HepG2 (cell line): ENCODE measurements around the gene RAPH1.
"Not testable (repeated sequence)": the region's sequence is repeated elsewhere in the genome, so short reads cannot be mapped to it uniquely, and the experiment has no call there.

ENCODE experiments used
- CC2D1A ChIP-seq: sonication (generic); formaldehyde crosslinking; IDR thresholded peaks from 2 replicates; pipeline ENCODE4 v1.8.1; 2023; ENCODE audit warnings: mild to moderate bottlenecking, missing genetic modification reagents
- HDAC6 ChIP-seq: fragments of 200-600 bp; sonication (generic); IDR thresholded peaks from 2 replicates; pipeline ENCODE4 v1.7.0; 2017; ENCODE audit warnings: mild to moderate bottlenecking, antibody characterized with exemption, low read length, low read depth
- JUN ChIP-seq: sonication (generic); formaldehyde crosslinking; IDR thresholded peaks from 2 replicates; pipeline ENCODE4 v1.4.0; 2020; ENCODE audit warnings: mild to moderate bottlenecking, missing genetic modification reagents
- POLR2A ChIP-seq, 2 experiments: IDR thresholded peaks; 2 replicates each; pipeline ENCODE4 v1.6.1; 2011; ENCODE audit warnings: low read depth in 2 of 2, low read length in 2 of 2, mild to moderate bottlenecking in 1 of 2, moderate library complexity in 1 of 2; ENCODE audit not compliant: insufficient read depth in 1 of 2
- POLR2AphosphoS2 ChIP-seq: IDR thresholded peaks from 2 replicates; pipeline ENCODE4 v1.6.1; 2011; ENCODE audit warnings: low read depth, low read length, improper control_type of control experiment
- SOX6 ChIP-seq, 2 experiments: fragments of 450-650 bp in 1 of 2; sonication (generic) in 1 of 2; formaldehyde crosslinking in 1 of 2; IDR thresholded peaks; 2 replicates each; pipeline versions ENCODE4 v1.4.0 to v1.6.1; 2017 to 2020; ENCODE audit warnings: antibody characterized with exemption in 1 of 2, mild to moderate bottlenecking in 1 of 2, missing genetic modification reagents in 1 of 2
- ZNF629 ChIP-seq: sonication (generic); formaldehyde crosslinking; conservative IDR thresholded peaks from 2 replicates; pipeline ENCODE4 v1.5.0; 2020; ENCODE audit warnings: missing genetic modification reagents
- ZNF768 ChIP-seq: sonication (generic); formaldehyde crosslinking; IDR thresholded peaks from 2 replicates; pipeline ENCODE4 v1.4.0; 2020; ENCODE audit warnings: missing genetic modification reagents
- TF ChIP-seq, protein P1 (sequence below): sonication (generic); formaldehyde crosslinking; IDR thresholded peaks from 2 replicates; pipeline ENCODE4 v1.5.0; 2020; ENCODE audit warnings: mild to moderate bottlenecking, missing genetic modification reagents, moderate library complexity
- TF ChIP-seq, protein P2 (sequence below), 2 experiments: IDR thresholded peaks; 2 replicates each; pipeline ENCODE4 v1.6.1; 2011 to 2012; ENCODE audit warnings: low read length in 2 of 2, borderline replicate concordance in 1 of 2, low read depth in 1 of 2, mild to moderate bottlenecking in 1 of 2, moderate library complexity in 1 of 2
- TF ChIP-seq, protein P3 (sequence below): IDR thresholded peaks from 2 replicates; pipeline ENCODE4 v1.6.1; 2012; ENCODE audit warnings: low read length, improper control_type of control experiment
- TF ChIP-seq, protein P4 (sequence below): sonication (generic); formaldehyde crosslinking; IDR thresholded peaks from 2 replicates; pipeline ENCODE4 v1.4.0; 2020; ENCODE audit warnings: missing genetic modification reagents, low read depth, mild to moderate bottlenecking, borderline replicate concordance

DNA sequence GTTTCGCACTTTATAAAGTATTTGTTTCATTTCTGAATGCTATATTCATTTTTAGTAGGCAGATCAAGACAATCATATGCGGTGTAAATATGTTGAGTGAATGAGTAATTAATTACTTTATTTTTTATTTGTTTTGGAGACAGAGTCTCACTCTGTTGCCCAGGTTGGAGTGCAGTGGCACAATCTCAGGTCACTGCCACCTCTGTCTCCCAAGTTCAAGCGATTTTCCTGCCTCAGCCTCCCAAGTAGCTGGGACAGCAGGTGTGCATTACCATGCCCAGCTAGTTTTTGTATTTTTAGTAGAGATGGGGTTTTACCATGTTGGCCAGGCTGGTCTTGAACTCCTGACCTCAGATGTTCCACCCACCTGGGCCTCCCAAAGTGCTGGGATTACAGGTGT, 5.5 kb upstream of the RAPH1 start:
- TF ChIP-seq, protein P1, sequence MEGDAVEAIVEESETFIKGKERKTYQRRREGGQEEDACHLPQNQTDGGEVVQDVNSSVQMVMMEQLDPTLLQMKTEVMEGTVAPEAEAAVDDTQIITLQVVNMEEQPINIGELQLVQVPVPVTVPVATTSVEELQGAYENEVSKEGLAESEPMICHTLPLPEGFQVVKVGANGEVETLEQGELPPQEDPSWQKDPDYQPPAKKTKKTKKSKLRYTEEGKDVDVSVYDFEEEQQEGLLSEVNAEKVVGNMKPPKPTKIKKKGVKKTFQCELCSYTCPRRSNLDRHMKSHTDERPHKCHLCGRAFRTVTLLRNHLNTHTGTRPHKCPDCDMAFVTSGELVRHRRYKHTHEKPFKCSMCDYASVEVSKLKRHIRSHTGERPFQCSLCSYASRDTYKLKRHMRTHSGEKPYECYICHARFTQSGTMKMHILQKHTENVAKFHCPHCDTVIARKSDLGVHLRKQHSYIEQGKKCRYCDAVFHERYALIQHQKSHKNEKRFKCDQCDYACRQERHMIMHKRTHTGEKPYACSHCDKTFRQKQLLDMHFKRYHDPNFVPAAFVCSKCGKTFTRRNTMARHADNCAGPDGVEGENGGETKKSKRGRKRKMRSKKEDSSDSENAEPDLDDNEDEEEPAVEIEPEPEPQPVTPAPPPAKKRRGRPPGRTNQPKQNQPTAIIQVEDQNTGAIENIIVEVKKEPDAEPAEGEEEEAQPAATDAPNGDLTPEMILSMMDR (CRISPR knock-in tag): not testable (repeated sequence)
- TF ChIP-seq, protein P2, sequence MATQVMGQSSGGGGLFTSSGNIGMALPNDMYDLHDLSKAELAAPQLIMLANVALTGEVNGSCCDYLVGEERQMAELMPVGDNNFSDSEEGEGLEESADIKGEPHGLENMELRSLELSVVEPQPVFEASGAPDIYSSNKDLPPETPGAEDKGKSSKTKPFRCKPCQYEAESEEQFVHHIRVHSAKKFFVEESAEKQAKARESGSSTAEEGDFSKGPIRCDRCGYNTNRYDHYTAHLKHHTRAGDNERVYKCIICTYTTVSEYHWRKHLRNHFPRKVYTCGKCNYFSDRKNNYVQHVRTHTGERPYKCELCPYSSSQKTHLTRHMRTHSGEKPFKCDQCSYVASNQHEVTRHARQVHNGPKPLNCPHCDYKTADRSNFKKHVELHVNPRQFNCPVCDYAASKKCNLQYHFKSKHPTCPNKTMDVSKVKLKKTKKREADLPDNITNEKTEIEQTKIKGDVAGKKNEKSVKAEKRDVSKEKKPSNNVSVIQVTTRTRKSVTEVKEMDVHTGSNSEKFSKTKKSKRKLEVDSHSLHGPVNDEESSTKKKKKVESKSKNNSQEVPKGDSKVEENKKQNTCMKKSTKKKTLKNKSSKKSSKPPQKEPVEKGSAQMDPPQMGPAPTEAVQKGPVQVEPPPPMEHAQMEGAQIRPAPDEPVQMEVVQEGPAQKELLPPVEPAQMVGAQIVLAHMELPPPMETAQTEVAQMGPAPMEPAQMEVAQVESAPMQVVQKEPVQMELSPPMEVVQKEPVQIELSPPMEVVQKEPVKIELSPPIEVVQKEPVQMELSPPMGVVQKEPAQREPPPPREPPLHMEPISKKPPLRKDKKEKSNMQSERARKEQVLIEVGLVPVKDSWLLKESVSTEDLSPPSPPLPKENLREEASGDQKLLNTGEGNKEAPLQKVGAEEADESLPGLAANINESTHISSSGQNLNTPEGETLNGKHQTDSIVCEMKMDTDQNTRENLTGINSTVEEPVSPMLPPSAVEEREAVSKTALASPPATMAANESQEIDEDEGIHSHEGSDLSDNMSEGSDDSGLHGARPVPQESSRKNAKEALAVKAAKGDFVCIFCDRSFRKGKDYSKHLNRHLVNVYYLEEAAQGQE (IDR thresholded peaks at IDR 0.05; ENCODE audit: borderline replicate concordance in 1 of 2, low read depth in 1 of 2, low read length in 2 of 2): not testable (repeated sequence)
- TF ChIP-seq POLR2A (IDR thresholded peaks at IDR 0.05; ENCODE audit: insufficient read depth in 1 of 2, low read depth in 2 of 2, low read length in 2 of 2); HDAC6; ZNF768 (CRISPR knock-in tag); POLR2AphosphoS2; SOX6 (IDR thresholded peaks at IDR 0.05); SOX6 (CRISPR knock-in tag; IDR thresholded peaks at IDR 0.05); JUN (CRISPR knock-in tag); CC2D1A (CRISPR knock-in tag); ZNF629 (CRISPR knock-in tag): not testable (repeated sequence)
- TF ChIP-seq, protein P3, sequence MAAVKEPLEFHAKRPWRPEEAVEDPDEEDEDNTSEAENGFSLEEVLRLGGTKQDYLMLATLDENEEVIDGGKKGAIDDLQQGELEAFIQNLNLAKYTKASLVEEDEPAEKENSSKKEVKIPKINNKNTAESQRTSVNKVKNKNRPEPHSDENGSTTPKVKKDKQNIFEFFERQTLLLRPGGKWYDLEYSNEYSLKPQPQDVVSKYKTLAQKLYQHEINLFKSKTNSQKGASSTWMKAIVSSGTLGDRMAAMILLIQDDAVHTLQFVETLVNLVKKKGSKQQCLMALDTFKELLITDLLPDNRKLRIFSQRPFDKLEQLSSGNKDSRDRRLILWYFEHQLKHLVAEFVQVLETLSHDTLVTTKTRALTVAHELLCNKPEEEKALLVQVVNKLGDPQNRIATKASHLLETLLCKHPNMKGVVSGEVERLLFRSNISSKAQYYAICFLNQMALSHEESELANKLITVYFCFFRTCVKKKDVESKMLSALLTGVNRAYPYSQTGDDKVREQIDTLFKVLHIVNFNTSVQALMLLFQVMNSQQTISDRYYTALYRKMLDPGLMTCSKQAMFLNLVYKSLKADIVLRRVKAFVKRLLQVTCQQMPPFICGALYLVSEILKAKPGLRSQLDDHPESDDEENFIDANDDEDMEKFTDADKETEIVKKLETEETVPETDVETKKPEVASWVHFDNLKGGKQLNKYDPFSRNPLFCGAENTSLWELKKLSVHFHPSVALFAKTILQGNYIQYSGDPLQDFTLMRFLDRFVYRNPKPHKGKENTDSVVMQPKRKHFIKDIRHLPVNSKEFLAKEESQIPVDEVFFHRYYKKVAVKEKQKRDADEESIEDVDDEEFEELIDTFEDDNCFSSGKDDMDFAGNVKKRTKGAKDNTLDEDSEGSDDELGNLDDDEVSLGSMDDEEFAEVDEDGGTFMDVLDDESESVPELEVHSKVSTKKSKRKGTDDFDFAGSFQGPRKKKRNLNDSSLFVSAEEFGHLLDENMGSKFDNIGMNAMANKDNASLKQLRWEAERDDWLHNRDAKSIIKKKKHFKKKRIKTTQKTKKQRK: not testable (repeated sequence)
- TF ChIP-seq, protein P4, sequence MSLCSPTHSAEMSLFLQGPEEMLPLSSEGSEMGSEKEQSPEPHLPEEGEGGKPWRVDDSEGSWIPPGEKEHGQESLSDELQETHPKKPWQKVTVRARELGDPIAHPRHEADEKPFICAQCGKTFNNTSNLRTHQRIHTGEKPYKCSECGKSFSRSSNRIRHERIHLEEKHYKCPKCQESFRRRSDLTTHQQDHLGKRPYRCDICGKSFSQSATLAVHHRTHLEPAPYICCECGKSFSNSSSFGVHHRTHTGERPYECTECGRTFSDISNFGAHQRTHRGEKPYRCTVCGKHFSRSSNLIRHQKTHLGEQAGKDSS (CRISPR knock-in tag): not testable (repeated sequence)
